Renal pelvis (tissue), 4 donors: ENCODE data around the gene PLCH2. TPM values are rescaled to one million over a fixed set of nuclear protein-coding genes. Genes with fewer than 3 reads are reported as not detected.
"Not testable (repeated sequence)": the region's sequence is repeated elsewhere in the genome, so short reads cannot be mapped to it uniquely, and the experiment has no call there.

Source experiments
- DNase-seq: peaks from one replicate; pipeline ENCODE4 v3.0.0-alpha.2; 2013
- polyA plus RNA-seq, 3 donors: library from polyadenylated mRNA; unstranded; fragments of 120-200 nt; gene quantifications; one replicate each; pipeline ENCODE4 v1.2.1, GENCODE V29; 2013; ENCODE audit not compliant: insufficient read length in 3 of 3

PLCH2 gene
- polyA plus RNA-seq, 3 donors: 1.5 to 1.8 (median 1.7) TPM

GRCh38 chr1:2439369-2439768 lies 36.7 kb upstream of the PLCH2 start:
- DNase-seq: no peak

GRCh38 chr1:2440346-2440745 lies 35.7 kb upstream of the PLCH2 start:
- not testable (repeated sequence) for DNase-seq

GRCh38 chr1:2441746-2442145 lies 34.3 kb upstream of the PLCH2 start:
- no peak for DNase-seq

GRCh38 chr1:2442661-2443060 lies 33.4 kb upstream of the PLCH2 start:
- no peak for DNase-seq

GRCh38 chr1:2443277-2444137 lies 32.6 kb upstream of the PLCH2 start:
- DNase-seq: no peak

- no peak for DNase-seq
These were observed 31.9 kb upstream of the PLCH2 start for GRCh38 chr1:2444138-2444591.

DNA sequence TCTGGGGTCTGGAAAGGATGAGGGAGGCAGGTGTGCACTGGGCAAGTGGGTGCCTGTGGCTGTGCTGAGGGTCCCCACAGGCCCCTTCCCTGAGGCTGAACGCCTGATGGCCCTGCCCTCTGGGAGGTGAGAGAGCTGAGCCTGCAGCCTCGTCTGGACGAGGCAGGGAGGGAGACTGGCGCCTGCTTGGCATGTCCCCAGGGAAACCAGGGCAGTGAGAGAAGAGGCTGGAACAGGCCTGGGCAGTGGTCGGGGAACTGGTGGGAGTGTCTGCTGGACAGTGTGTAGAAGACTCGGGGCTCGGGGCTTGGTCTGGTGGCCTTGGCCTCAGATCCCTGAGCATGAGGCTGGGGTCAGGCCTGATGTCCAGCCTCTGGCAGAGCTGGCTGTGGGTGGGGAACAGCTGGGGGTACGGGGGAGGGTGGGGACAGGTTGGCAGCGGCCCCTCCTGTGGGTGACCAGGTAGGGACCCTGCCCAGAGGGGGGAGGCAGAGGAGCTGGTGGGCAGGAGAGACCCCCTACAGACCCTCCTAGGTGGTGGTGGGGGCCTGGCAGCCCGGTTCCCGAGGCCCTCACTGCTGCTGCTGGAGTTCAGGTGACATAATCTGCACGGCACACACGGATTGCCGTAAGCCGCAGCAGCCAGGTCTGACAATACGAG lies 30.8 kb upstream of the PLCH2 start:
- DNase-seq: no peak

GRCh38 chr1:2445823-2446215 lies 30.3 kb upstream of the PLCH2 start:
- no peak for DNase-seq

DNA sequence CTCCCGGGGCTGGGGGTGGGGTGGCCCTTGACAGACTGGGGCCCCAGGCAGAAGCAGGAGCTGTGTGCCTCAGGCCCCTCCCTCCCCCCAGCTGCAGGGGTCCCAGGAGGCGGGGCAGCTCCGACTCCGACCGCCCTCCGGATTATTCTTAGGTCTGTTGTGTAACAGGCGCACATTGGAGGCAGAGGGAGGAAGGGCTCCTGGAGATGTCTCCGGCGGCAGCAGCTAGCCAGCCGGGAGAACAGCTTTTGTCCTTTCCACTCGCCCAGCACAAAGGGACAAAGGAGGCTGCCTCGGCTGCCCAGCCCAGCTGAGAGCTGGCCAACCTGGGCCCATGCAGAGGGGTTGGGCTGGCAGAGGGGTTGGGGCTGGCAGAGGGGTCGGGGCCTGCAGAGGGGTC lies 29.7 kb upstream of the PLCH2 start:
- DNase-seq: no peak

DNA sequence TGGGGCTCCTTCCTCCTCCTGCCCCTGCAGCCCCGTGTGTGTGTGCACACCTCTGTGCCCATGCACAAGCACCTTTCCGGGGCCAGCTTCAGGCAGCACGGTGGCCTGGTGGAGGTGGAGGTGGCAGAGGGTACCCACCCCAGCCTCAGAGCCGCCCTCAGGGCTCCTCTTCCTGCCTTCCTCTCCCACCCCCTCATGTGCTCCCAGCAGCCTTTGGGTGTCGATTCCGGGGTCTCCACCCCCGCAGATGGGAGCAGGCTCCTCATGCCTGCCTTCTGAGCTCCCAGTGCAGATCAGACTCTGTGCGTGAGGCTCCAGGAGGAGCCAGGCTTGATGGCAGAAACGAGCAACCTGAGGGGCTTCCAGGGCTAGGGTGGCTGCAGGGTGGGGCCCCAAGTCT lies 29.2 kb upstream of the PLCH2 start:
- DNase-seq: no peak

GRCh38 chr1:2447276-2448097 lies 28.6 kb upstream of the PLCH2 start:
- no peak for DNase-seq

- DNase-seq: no peak
These were observed 28.0 kb upstream of the PLCH2 start for GRCh38 chr1:2448098-2448445.

DNA sequence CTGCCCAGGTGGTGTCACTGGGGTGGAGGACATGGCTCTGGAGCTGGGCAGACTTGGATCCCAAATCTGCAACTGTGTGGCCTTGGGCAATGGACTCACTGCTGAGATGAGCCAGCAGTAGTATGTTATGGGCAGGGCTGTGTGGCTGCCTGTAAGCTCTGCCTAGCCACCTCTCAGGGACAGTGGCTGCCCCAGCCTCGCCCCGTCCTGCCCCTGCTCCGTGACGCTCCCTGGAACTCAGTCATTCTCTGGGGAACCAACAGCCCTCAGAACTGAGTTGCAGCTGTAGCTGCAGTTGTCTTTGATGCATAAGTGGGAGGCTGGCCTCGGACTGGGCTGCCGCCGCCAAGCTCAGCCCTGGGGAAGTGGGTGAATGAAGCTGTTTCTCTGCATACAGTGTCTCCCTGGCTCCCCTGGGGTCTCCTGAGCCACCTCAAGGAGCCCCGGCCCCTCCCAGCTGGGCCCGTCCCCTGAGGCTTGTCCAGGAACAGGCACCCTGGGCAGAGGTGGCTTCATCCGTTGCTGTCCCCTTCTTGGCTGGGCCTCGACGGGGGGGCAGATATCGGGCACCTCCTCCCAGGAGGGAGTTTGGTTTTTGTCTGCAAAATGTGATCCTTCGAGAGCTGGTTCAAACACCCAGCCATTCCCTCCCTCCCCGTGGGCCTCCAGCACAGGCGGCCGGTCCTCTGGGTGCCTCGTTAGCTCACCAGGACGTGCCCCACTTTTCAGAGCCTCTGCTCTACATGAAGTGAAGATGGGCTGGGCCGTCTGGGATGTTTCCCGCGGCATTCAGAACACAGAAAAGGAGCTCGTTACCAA lies 26.2 kb upstream of the PLCH2 start:
- DNase-seq: no peak

DNA sequence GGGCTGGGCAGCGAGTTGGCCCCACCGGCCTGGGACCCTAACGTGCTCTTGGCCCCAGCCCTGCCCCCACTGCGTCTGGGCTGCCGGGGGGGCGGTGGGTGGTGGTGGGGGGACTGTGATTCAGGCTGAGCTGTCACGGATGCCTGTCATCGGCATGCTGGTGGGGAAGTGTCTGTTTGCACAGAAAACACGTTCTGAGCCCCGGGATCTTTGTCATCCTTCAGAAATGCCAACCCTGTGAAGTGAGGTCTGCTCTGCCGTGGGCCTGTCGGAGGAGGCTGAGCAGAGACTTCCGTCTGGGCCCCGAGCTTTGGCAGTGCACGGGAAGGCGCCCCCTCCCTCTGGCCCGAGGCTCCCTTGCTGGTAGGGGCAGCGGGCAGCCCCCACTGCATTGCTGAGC lies 24.3 kb upstream of the PLCH2 start:
- DNase-seq: no peak

GRCh38 chr1:2452201-2452931 lies 23.7 kb upstream of the PLCH2 start:
- DNase-seq: no peak

GRCh38 chr1:2452932-2453315 lies 23.2 kb upstream of the PLCH2 start:
- DNase-seq: no peak

DNA sequence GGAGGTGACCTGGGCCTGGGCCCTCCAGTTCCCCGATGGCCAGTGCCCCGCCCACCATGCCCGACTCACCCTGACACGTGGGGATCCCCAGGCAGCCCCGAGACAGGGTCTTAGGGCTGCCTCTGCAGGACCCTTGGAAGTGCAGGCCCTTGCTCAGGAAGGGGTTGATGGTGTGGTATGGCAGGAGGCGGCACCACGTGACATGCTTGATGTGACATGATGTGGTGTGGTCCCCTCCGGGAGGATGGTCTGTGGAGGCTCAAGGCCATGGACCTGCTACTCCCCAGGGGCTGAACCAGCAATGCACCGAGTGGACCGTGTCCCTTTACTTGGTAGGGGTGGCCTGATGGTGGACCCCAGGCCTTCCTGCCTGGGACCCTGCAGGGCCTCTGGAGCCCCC lies 21.9 kb upstream of the PLCH2 start:
- DNase-seq: no peak

DNA sequence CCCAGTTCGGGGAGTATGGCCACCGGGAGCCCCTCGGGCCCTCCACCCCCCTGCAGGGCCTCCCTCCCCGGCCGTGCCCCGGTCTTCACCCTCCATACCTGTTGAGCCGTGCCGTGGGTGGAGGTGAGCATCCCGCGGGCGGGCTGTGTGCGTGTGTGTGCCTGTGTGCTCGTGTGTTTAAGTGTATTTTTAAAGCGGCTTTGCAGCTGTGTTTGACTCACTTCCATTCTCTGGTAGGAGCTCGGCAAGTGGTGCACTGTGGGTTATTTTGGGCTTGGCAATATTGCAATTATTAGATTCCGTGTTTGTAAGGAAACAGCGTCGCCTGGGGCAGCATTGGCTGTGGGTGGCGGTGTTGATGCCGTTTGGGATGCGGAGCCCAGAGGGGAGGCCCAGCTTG lies 20.3 kb upstream of the PLCH2 start:
- no peak for DNase-seq

DNA sequence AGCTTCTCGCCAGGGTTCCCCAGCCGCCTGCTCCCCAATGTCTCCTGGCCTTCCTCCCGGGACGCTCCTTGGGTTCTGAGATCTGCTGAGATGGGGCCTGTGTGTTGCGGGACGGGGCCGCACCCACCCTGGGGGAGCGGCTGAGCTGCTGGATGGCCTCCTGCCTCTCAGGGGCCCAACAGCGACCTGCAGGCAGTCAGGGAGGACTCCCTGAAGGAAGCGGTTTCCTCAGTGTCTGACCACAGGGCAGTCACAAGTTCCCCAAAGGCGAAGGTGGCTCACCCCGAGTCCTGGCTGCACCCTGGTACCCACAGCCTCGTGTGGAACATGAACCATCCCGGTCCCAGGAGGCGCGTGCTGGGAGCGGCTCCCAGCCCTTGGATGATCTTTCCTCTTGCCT lies 18.6 kb upstream of the PLCH2 start:
- DNase-seq: no peak

GRCh38 chr1:2458687-2459086 lies 17.4 kb upstream of the PLCH2 start:
- no peak for DNase-seq

DNA sequence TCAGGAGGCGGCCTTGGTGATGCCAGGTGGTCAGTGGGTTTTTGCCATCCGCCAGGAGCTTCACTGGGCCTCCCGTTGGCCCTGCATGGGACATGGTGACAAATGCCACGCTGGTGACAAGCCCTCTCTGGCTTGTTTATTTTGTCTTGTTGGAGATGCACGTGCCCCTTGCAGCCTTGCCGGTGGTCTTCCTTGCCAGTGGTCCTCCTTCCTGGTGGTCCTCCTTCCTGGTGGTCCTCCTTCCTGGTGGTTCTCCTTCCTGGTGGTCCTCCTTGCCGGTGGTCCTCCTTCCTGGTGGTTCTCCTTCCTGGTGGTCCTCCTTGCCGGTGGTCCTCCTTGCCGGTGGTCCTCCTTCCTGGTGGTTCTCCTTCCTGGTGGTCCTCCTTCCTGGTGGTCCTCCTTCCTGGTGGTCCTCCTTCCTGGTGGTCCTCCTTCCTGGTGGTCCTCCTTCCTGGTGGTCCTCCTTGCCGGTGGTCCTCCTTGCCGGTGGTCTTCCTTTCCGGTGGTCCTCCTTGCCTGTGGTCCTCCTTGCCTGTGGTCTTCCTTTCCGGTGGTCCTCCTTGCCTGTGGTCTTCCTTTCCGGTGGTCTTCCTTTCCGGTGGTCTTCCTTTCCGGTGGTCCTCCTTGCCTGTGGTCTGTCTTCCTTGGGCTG lies 16.9 kb upstream of the PLCH2 start:
- not testable (repeated sequence) for DNase-seq
